Activated CD4-positive, alpha-beta T cell treated with anti-CD3 and anti-CD28 coated beads, Interleukin-2, Interleukin-6, amounts not matched to agents 100 ng/mL and 50 ng/mL, durations not matched to agents 16 hours and 8 hours (primary cell): ENCODE measurements around the gene PLXND1.
"Not testable (repeated sequence)": the region's sequence is repeated elsewhere in the genome, so short reads cannot be mapped to it uniquely, and the experiment has no call there.

Experiments used
- DNase-seq: peaks from one replicate; pipeline ENCODE4 v3.0.0-alpha.2; 2020

PLXND1 gene

GRCh38 chr3:129520960-129521359, 85.5 kb downstream of the PLXND1 start:
- no peak for DNase-seq

GRCh38 chr3:129519896-129520715, 86.4 kb downstream of the PLXND1 start:
- no peak for DNase-seq

- DNase-seq: no peak
These were observed 87.0 kb downstream of the PLXND1 start for GRCh38 chr3:129519449-129519848.

GRCh38 chr3:129518581-129518980, 87.9 kb downstream of the PLXND1 start:
- DNase-seq: no peak

- no peak for DNase-seq
These were observed 88.4 kb downstream of the PLXND1 start for GRCh38 chr3:129518038-129518561.

GRCh38 chr3:129517516-129517915, 89.0 kb downstream of the PLXND1 start:
- DNase-seq: no peak

- DNase-seq: not testable (repeated sequence)
These were observed 90.5 kb downstream of the PLXND1 start for GRCh38 chr3:129515821-129516432.

GRCh38 chr3:129515108-129515820, 91.2 kb downstream of the PLXND1 start:
- not testable (repeated sequence) for DNase-seq

GRCh38 chr3:129514563-129514962, 91.9 kb downstream of the PLXND1 start:
- DNase-seq: no peak

GRCh38 chr3:129514110-129514509, 92.4 kb downstream of the PLXND1 start:
- no peak for DNase-seq

GRCh38 chr3:129513705-129514104, 92.8 kb downstream of the PLXND1 start:
- no peak for DNase-seq

- no peak for DNase-seq
These were observed 93.9 kb downstream of the PLXND1 start for GRCh38 chr3:129512595-129512994.

GRCh38 chr3:129507181-129507831, 99.2 kb downstream of the PLXND1 start:
- no peak for DNase-seq

GRCh38 chr3:129506231-129506742, 100.2 kb downstream of the PLXND1 start:
- DNase-seq: no peak

- no peak for DNase-seq
These were observed 101.1 kb downstream of the PLXND1 start for GRCh38 chr3:129505341-129505740.
